K562 (cell line): ENCODE measurements around the gene SLC12A9. TPM values are rescaled to one million over a fixed set of nuclear protein-coding genes. Genes with fewer than 3 reads are reported as not detected.

ENCODE experiments used
- CBFA2T3 ChIP-seq: fragments of 450-650 bp; IDR thresholded peaks from 2 replicates; pipeline ENCODE4 v1.6.1; 2017
- CBX3 ChIP-seq, 2 experiments: IDR thresholded peaks; 1 replicate in 1 of 2; 2 replicates in 1 of 2; pipeline ENCODE4 v1.6.1; 2012; ENCODE audit warnings: inconsistent platforms in 2 of 2, low read length in 2 of 2, borderline replicate concordance in 1 of 2, control low read depth in 1 of 2
- CXXC5 ChIP-seq: fragments of 250-450 bp; sonication (Bioruptor Pico); IDR thresholded peaks from 2 replicates; pipeline ENCODE4 v1.8.0; 2022; ENCODE audit warnings: inconsistent platforms, mild to moderate bottlenecking, moderate library complexity
- FOXA3 ChIP-seq, 2 experiments: fragments of 450-650 bp in 1 of 2; sonication (generic) in 1 of 2; formaldehyde crosslinking; IDR thresholded peaks in 1 of 2; conservative IDR thresholded peaks in 1 of 2; 2 replicates each; pipeline versions ENCODE4 v1.4.0 to v1.8.0; 2020 to 2022; ENCODE audit warnings: mild to moderate bottlenecking in 2 of 2, missing genetic modification reagents in 1 of 2
- MTA3 ChIP-seq: fragments of 450-650 bp; formaldehyde crosslinking; IDR thresholded peaks from 2 replicates; pipeline ENCODE4 v1.6.1; 2017; ENCODE audit warnings: mild to moderate bottlenecking, borderline replicate concordance
- NFRKB ChIP-seq: fragments of 450-650 bp; IDR thresholded peaks from 2 replicates; pipeline ENCODE4 v1.6.1; 2016; ENCODE audit warnings: low read depth
- NFXL1 ChIP-seq: fragments of 450-650 bp; formaldehyde crosslinking; IDR thresholded peaks from 2 replicates; pipeline ENCODE4 v1.4.0; 2021; ENCODE audit warnings: mild to moderate bottlenecking
- PHB ChIP-seq: fragments of 250-450 bp; sonication (Bioruptor Pico); IDR thresholded peaks from 2 replicates; pipeline ENCODE4 v1.5.0; 2021
- PTTG1 ChIP-seq: fragments of 450-650 bp; IDR thresholded peaks from 2 replicates; pipeline ENCODE4 v1.6.1; 2016; ENCODE audit warnings: low read depth, mild to moderate bottlenecking, missing genetic modification characterization, missing compliant biosample characterization
- RBFOX2 ChIP-seq: fragments of 200-400 bp; formaldehyde crosslinking; IDR thresholded peaks from 2 replicates; pipeline ENCODE4 v1.6.1; 2017; ENCODE audit warnings: low read depth, mild to moderate bottlenecking, low read length, moderate library complexity
- SIN3A ChIP-seq, 2 experiments: fragments of 150-350 bp in 1 of 2; IDR thresholded peaks; 2 replicates each; pipeline ENCODE4 v1.6.1; 2011 to 2016; ENCODE audit warnings: borderline replicate concordance in 2 of 2, low read depth in 2 of 2, low read length in 2 of 2, mild to moderate bottlenecking in 2 of 2, moderate library complexity in 2 of 2; ENCODE audit not compliant: control insufficient read depth in 1 of 2
- SMARCE1 ChIP-seq: fragments of 450-650 bp; IDR thresholded peaks from 2 replicates; pipeline ENCODE4 v1.7.1; 2016; ENCODE audit warnings: mild to moderate bottlenecking
- YY1 ChIP-seq, 3 experiments: IDR thresholded peaks; 2 replicates each; pipeline ENCODE4 v1.6.1; 2011; ENCODE audit warnings: low read length in 2 of 3, mild to moderate bottlenecking in 2 of 3, moderate library complexity in 2 of 3, borderline replicate concordance in 1 of 3, control low read depth in 1 of 3, low read depth in 1 of 3; ENCODE audit not compliant: insufficient read depth in 3 of 3, insufficient replicate concordance in 2 of 3, control insufficient read depth in 1 of 3, insufficient read length in 1 of 3; ENCODE audit errors: extremely low read depth in 1 of 3
- ZNF347 ChIP-seq: fragments of 450-650 bp; formaldehyde crosslinking; IDR thresholded peaks from 2 replicates; pipeline ENCODE4 v1.4.0; 2020; ENCODE audit warnings: low read depth, mild to moderate bottlenecking, moderate library complexity
- ZNF583 ChIP-seq: fragments of 250-450 bp; sonication (Bioruptor Pico); IDR thresholded peaks from 2 replicates; pipeline ENCODE4 v1.4.0; 2020
- polyA plus RNA-seq, 8 experiments: library from polyadenylated mRNA; depleted of rRNA in 4 of 8; stranded (reverse) in 5 of 8; unstranded in 3 of 8; fragments of >200 nt; fragmentation: Nextera tagmentation in 2 of 8; fragmentation: Illumina TruSeq in 1 of 8; extraction: Ambion mirVana in 2 of 8; extraction: Trizol in 1 of 8; gene quantifications; 2 replicates each; pipeline versions ENCODE4 v1.2.1 to v1.2.3, GENCODE V29; 2011 to 2014; ENCODE audit warnings: inconsistent platforms in 1 of 8, missing spikeins in 1 of 8
- total RNA-seq, 7 experiments: library from RNA; depleted of rRNA in 6 of 7; stranded (reverse); fragments of >200 nt in 6 of 7; fragmentation: Illumina TruSeq in 2 of 7; extraction: Trizol in 2 of 7; gene quantifications; 2 replicates each; pipeline versions ENCODE4 v1.2.1 to v1.2.3, GENCODE V29; 2011 to 2021; ENCODE audit warnings: low replicate concordance in 1 of 7
- TF ChIP-seq, protein P1 (sequence below), 2 experiments: IDR thresholded peaks; 2 replicates each; pipeline ENCODE4 v1.6.1; 2012; ENCODE audit warnings: improper control_type of control experiment in 2 of 2, low read depth in 2 of 2, low read length in 2 of 2, borderline replicate concordance in 1 of 2
- TF ChIP-seq, protein P2 (sequence below): sonication (generic); formaldehyde crosslinking; IDR thresholded peaks from 2 replicates; pipeline ENCODE4 v1.8.0; 2022; ENCODE audit warnings: missing genetic modification reagents, mild to moderate bottlenecking, borderline replicate concordance
- TF ChIP-seq, protein P3 (sequence below): fragments of 450-650 bp; IDR thresholded peaks from 2 replicates; pipeline ENCODE4 v1.6.1; 2016
- TF ChIP-seq, protein P4 (sequence below): fragments of 250-450 bp; sonication (Bioruptor Pico); IDR thresholded peaks from 2 replicates; pipeline ENCODE4 v1.9.0; 2021; ENCODE audit warnings: mild to moderate bottlenecking

Gene SLC12A9
- total and polyA plus RNA-seq, 9 of the 15 experiments (the other 6 are each of a cell fraction or from before 2014, with no cell fraction given): 0.06 to 20.2 (median 10.7) TPM

DNA sequence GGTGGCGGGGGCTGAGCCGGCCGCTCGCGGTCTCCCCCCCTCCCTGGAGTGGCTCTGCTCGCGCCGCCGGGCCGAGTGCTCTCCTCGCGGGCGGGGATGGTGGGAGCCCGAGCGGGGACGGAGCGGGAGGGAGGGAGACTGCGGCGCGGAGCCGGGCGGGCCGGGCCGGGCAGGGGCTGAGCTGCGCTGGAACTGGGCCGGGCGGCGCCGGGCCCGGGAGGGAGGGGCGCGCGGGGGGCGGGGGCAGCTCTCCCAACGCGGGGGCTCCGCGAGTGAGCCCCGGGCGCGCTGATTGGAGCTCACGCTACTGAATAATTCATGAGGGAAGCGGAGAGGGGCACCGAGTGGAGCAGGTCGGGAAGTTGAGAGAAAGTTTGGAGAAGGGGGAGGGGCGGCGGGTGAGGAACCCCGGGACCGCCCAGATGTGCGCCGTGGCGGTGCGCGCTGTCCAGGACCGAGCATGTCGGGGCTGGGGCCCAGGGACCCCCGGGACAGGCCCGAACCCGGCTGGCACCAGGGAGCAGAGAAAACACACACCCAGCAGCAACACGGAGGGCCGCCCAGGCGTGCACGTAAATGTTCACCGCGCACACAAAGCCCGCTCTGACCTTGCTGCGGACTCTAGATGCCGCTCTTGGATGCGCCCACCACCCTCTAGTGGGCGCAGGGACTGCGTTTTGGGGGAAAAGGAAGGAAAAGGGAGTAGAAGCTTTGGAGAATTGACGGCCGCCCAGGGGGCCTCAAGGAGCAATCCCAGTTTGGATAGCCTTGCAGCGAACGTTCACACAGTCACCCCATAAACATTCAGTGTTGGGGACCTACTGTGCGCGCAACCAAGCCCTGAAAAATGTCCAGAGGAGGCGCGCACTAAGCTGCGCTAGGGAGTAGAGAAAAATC is 24.9 kb upstream of the SLC12A9 start, which contains the start of gene EPHB4 (continued):
- TF ChIP-seq, protein P1, sequence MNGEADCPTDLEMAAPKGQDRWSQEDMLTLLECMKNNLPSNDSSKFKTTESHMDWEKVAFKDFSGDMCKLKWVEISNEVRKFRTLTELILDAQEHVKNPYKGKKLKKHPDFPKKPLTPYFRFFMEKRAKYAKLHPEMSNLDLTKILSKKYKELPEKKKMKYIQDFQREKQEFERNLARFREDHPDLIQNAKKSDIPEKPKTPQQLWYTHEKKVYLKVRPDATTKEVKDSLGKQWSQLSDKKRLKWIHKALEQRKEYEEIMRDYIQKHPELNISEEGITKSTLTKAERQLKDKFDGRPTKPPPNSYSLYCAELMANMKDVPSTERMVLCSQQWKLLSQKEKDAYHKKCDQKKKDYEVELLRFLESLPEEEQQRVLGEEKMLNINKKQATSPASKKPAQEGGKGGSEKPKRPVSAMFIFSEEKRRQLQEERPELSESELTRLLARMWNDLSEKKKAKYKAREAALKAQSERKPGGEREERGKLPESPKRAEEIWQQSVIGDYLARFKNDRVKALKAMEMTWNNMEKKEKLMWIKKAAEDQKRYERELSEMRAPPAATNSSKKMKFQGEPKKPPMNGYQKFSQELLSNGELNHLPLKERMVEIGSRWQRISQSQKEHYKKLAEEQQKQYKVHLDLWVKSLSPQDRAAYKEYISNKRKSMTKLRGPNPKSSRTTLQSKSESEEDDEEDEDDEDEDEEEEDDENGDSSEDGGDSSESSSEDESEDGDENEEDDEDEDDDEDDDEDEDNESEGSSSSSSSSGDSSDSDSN (IDR thresholded peaks at IDR 0.05; ENCODE audit: borderline replicate concordance in 1 of 2, low read depth in 2 of 2, low read length in 2 of 2): peak; percentile 70 to 81; a peak in 2 of 4 replicates
- TF ChIP-seq, protein P2, sequence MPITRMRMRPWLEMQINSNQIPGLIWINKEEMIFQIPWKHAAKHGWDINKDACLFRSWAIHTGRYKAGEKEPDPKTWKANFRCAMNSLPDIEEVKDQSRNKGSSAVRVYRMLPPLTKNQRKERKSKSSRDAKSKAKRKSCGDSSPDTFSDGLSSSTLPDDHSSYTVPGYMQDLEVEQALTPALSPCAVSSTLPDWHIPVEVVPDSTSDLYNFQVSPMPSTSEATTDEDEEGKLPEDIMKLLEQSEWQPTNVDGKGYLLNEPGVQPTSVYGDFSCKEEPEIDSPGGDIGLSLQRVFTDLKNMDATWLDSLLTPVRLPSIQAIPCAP (CRISPR knock-in tag): no peak
- TF ChIP-seq FOXA3 (CRISPR knock-in tag; conservative IDR thresholded peaks at IDR 0.05 in 1 of 2, IDR thresholded peaks at IDR 0.05 in 1 of 2) (peak in 1 of 2 experiments; percentile 41; a peak in 1 of 4 replicates), RBFOX2 (peak; percentile 71), CXXC5 (CRISPR knock-in tag) (peak; percentile 86), NFRKB (no peak; the same call in 1 of the 2 replicates), PHB (CRISPR knock-in tag) (0 out of 2 replicates have a peak, but pooled peaks have one; percentile 23), SMARCE1 (no peak), CBFA2T3 (no peak; the same call in 1 of the 2 replicates), YY1 (IDR thresholded peaks at IDR 0.05; ENCODE audit: borderline replicate concordance in 1 of 3, control insufficient read depth in 1 of 3, extremely low read depth in 1 of 3, insufficient read depth in 3 of 3, insufficient read length in 1 of 3, insufficient replicate concordance in 2 of 3, low read depth in 1 of 3, low read length in 2 of 3) (peak in 1 of 3 experiments; percentile 48), CBX3 (IDR thresholded peaks at IDR 0.05; ENCODE audit: borderline replicate concordance in 1 of 2, low read length in 2 of 2) (no peak), SIN3A (IDR thresholded peaks at IDR 0.05; ENCODE audit: borderline replicate concordance in 2 of 2, control insufficient read depth in 1 of 2, low read depth in 2 of 2, low read length in 2 of 2) (peak; percentile 15 to 63; a peak in 2 of 4 replicates), ZNF347 (CRISPR knock-in tag) (no peak), MTA3 (peak; percentile 94), NFXL1 (CRISPR knock-in tag) (no peak), PTTG1 (tag) (no peak), ZNF583 (CRISPR knock-in tag) (0 out of 2 replicates have a peak, but pooled peaks have one; percentile 61)
- TF ChIP-seq, protein P3, sequence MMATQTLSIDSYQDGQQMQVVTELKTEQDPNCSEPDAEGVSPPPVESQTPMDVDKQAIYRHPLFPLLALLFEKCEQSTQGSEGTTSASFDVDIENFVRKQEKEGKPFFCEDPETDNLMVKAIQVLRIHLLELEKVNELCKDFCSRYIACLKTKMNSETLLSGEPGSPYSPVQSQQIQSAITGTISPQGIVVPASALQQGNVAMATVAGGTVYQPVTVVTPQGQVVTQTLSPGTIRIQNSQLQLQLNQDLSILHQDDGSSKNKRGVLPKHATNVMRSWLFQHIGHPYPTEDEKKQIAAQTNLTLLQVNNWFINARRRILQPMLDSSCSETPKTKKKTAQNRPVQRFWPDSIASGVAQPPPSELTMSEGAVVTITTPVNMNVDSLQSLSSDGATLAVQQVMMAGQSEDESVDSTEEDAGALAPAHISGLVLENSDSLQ: no peak
- TF ChIP-seq, protein P4, sequence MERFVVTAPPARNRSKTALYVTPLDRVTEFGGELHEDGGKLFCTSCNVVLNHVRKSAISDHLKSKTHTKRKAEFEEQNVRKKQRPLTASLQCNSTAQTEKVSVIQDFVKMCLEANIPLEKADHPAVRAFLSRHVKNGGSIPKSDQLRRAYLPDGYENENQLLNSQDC (CRISPR knock-in tag): no peak
